Measurements from ENCODE around the gene EDEM3.

DNA sequence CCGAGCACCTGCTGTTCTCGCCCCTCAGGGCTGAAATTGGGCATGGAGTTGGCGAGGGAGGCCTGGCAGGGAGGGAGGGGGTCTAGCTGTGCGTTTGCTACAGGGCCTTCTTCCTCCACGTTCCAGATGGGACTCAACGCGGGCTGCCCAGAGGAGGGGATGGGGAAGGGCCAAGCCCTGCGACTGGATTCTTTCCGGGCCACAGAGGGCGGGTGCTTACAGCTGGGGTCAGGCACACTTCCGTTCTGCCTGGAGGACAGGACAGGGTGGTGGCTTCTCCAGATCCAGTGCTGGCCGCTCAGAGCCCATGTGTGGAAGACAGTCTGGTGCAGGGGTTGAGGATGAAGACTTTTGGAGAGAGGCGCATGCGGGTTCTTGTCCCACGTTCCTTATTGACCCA, 90.0 kb downstream of the EDEM3 start:
- TF ChIP-seq CTCF (IDR thresholded peaks at IDR 0.05; ENCODE audit: control extremely low read depth in 1 of 3, insufficient read depth in 1 of 3, low read depth in 1 of 3, low read length in 3 of 3), result no peak
- no peak for TF ChIP-seq JUND (IDR thresholded peaks at IDR 0.05; ENCODE audit: low read length)
- TF ChIP-seq YY1 (IDR thresholded peaks at IDR 0.05; ENCODE audit: low read depth, low read length), result no peak
- TF ChIP-seq EZH2 (IDR thresholded peaks at IDR 0.05; ENCODE audit: low read depth, low read length, severe bottlenecking), result no peak
- no peak for TF ChIP-seq TAF7 (optimal IDR thresholded peaks at IDR 0.05; ENCODE audit: borderline replicate concordance, low read depth, low read length)
- no peak for TF ChIP-seq TEAD4 (IDR thresholded peaks at IDR 0.05; ENCODE audit: low read depth, low read length)
- TF ChIP-seq EP300 (IDR thresholded peaks at IDR 0.05; ENCODE audit: borderline replicate concordance in 1 of 2, low read depth in 2 of 2, low read length in 2 of 2), result no peak
- no peak for TF ChIP-seq POLR2A (IDR thresholded peaks at IDR 0.05; ENCODE audit: control extremely low read depth in 1 of 2, low read depth in 2 of 2, low read length in 2 of 2)
- no peak for TF ChIP-seq ASH2L (IDR thresholded peaks at IDR 0.05; ENCODE audit: low read length)
- no peak for TF ChIP-seq GABPA (IDR thresholded peaks at IDR 0.05; ENCODE audit: borderline replicate concordance, insufficient read depth, low read length)

All from H1 (cell line).